DMS153 treated with DMSO at 0.1 percent for 48 hours (cell line): ENCODE results near the gene TST.
A peak's percentile ranks its signal among the peaks of the same experiment; 100 is the strongest.

Source experiments
- DNase-seq: peaks from one replicate; lab custom pipeline; 2025; ENCODE audit not compliant: unreplicated experiment; lab: John Stamatoyannopoulos, UW

The TST gene

GRCh38 chr22:37032535-37033460, 13.6 kb upstream of the TST start:
- DNase-seq: no peak

- no peak for DNase-seq
These were observed 12.9 kb upstream of the TST start for GRCh38 chr22:37032134-37032534.

GRCh38 chr22:37030560-37031281, 11.5 kb upstream of the TST start:
- no peak for DNase-seq

GRCh38 chr22:37028692-37029674, 9.7 kb upstream of the TST start:
- no peak for DNase-seq

- no peak for DNase-seq
These were observed 8.3 kb upstream of the TST start for GRCh38 chr22:37027556-37027955.

- no peak for DNase-seq
These were observed 7.1 kb upstream of the TST start for GRCh38 chr22:37026325-37026724.

- no peak for DNase-seq
These were observed 6.3 kb upstream of the TST start for GRCh38 chr22:37025500-37026070.

GRCh38 chr22:37024339-37025157, 5.3 kb upstream of the TST start:
- DNase-seq: no peak

- no peak for DNase-seq
These were observed 4.6 kb upstream of the TST start for GRCh38 chr22:37023743-37024338.

- no peak for DNase-seq
These were observed 3.5 kb upstream of the TST start for GRCh38 chr22:37022483-37023337.

- no peak for DNase-seq
These were observed 2.6 kb upstream of the TST start for GRCh38 chr22:37021710-37022482.

GRCh38 chr22:37021041-37021440, 1.8 kb upstream of the TST start:
- no peak for DNase-seq

GRCh38 chr22:37020192-37020479, 889 bp upstream of the TST start:
- no peak for DNase-seq

GRCh38 chr22:37018815-37019308, 385 bp downstream of the TST start:
- peak; percentile 4 for DNase-seq

GRCh38 chr22:37018086-37018814, 997 bp downstream of the TST start:
- no peak for DNase-seq

- no peak for DNase-seq
These were observed 1.9 kb downstream of the TST start for GRCh38 chr22:37017356-37017755.
